ENCODE measurements around the gene ACAP3.

Gene ACAP3

GRCh38 chr1:1245178-1245816, 62.4 kb downstream of the ACAP3 start:
- TF ChIP-seq CTCF (IDR thresholded peaks at IDR 0.05): no peak

- no peak for TF ChIP-seq CTCF (IDR thresholded peaks at IDR 0.05)
Measured at GRCh38 chr1:1244192-1244811, 63.4 kb downstream of the ACAP3 start.

- no peak for TF ChIP-seq CTCF (IDR thresholded peaks at IDR 0.05)
Measured at GRCh38 chr1:1243807-1244191, 63.9 kb downstream of the ACAP3 start.

GRCh38 chr1:1243266-1243660, 64.5 kb downstream of the ACAP3 start:
- TF ChIP-seq CTCF (IDR thresholded peaks at IDR 0.05): no peak

- TF ChIP-seq CTCF (IDR thresholded peaks at IDR 0.05): no peak
Measured at GRCh38 chr1:1242461-1243265, 65.1 kb downstream of the ACAP3 start.

Data from LNCAP (cell line).